Colonic mucosa (tissue), 4 donors: Measurements from ENCODE around the gene UBAC2. TPM values are rescaled to one million over a fixed set of nuclear protein-coding genes. Genes with fewer than 3 reads are reported as not detected.

Source experiments
- DNase-seq: peaks from one replicate; pipeline ENCODE4 v3.0.0-alpha.2; 2020
- H3K27ac ChIP-seq: fragments of 200-600 bp; one replicate; pipeline ENCODE4 v1.8.0; 2021
- H3K27me3 ChIP-seq: fragments of 200-600 bp; one replicate; pipeline ENCODE4 v1.8.0; 2021
- H3K36me3 ChIP-seq: fragments of 200-600 bp; one replicate; pipeline ENCODE4 v1.8.0; 2021
- H3K4me1 ChIP-seq: fragments of 200-600 bp; one replicate; pipeline ENCODE4 v1.8.0; 2021; ENCODE audit warnings: mild to moderate bottlenecking
- H3K4me3 ChIP-seq: fragments of 200-600 bp; one replicate; pipeline ENCODE4 v1.8.0; 2021
- H3K9ac ChIP-seq, 2 donors: one replicate each; pipeline ENCODE4 v1.7.0; 2013; ENCODE audit warnings: control low read depth in 2 of 2, low read depth in 2 of 2, low read length in 2 of 2
- H3K9me3 ChIP-seq: fragments of 200-600 bp; one replicate; pipeline ENCODE4 v1.8.0; 2021
- intact Hi-C: fragments of 100-400 bp; cut with DNase I; formaldehyde crosslinking; loops from one replicate; pipeline ENCODE4 v1.14.1; 2022
- total RNA-seq, 2 donors: library from RNA; stranded (reverse); fragmentation: NEBNext Ultra II Directional in 1 of 2; extraction: Animal tissue kit (Norgen Biotek cat#: 25700) in 1 of 2; gene quantifications; one replicate each; pipeline ENCODE4 v1.2.1, GENCODE V29; 2021
- TF ChIP-seq, protein P1 (sequence below): fragments of 200-600 bp; IDR thresholded peaks from one replicate; pipeline ENCODE4 v1.8.0; 2022; ENCODE audit warnings: antibody characterized with exemption, mild to moderate bottlenecking
- donor health status: healthy.
- donor health status: DM: no; HTN: no; CAD: no.
- donor health status: DM: no; HTN: no; CAD: no.

Gene UBAC2
- total RNA-seq, 2 donors from 2014 or later: 67.6 to 88.4 TPM

DNA sequence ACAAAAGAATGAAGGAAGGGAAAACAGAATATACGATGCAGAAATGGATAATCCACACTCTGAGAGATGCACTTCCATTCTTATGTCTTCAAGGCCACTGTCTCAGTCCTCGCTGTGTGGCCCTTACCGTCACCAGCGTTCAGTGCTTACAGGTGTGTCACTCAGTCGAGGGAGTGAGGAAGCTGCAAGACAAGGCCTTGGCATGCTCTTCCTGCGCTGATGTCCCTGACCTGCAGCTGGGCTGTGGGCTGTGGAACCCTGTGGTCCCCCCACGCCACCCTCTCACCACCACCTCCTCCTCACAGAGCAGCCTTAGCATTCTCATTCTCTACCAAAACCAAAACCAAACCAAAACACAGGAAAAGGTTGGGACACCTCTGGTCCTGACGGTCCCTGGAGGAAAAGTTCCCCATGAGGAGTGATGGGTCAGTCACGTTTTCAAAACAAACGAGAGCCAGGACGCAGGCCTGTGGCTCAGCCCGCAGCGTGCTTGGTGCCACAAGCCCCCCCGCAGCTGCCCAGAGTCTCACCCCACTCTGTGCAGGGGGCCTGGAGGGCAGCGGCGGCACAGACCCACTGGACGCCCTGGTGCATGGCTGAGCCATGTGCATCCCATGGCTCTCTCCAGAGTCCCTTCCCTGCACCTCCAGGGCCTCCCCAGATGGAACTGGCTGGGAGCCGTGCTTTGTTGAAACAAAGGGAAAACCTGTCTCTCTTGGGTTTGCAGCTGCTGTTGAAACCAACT lies 154.8 kb downstream of the UBAC2 start:
- Histone ChIP-seq H3K9me3 (no peaks in the 10 kb centered on the region), H3K27me3 (no peaks in the 10 kb centered on the region), H3K4me1 (no peaks in the 10 kb centered on the region), H3K9ac (peak overlapping the region in 1 of 2 donors; percentile 42), H3K4me3 (no peak overlapping the region), H3K36me3 (no peaks in the 10 kb centered on the region), H3K27ac (peak overlapping the region; percentile 58)
- no peak for DNase-seq
- TF ChIP-seq, protein P1, sequence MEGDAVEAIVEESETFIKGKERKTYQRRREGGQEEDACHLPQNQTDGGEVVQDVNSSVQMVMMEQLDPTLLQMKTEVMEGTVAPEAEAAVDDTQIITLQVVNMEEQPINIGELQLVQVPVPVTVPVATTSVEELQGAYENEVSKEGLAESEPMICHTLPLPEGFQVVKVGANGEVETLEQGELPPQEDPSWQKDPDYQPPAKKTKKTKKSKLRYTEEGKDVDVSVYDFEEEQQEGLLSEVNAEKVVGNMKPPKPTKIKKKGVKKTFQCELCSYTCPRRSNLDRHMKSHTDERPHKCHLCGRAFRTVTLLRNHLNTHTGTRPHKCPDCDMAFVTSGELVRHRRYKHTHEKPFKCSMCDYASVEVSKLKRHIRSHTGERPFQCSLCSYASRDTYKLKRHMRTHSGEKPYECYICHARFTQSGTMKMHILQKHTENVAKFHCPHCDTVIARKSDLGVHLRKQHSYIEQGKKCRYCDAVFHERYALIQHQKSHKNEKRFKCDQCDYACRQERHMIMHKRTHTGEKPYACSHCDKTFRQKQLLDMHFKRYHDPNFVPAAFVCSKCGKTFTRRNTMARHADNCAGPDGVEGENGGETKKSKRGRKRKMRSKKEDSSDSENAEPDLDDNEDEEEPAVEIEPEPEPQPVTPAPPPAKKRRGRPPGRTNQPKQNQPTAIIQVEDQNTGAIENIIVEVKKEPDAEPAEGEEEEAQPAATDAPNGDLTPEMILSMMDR: no peak
- intact Hi-C loops: no loop called here

DNA sequence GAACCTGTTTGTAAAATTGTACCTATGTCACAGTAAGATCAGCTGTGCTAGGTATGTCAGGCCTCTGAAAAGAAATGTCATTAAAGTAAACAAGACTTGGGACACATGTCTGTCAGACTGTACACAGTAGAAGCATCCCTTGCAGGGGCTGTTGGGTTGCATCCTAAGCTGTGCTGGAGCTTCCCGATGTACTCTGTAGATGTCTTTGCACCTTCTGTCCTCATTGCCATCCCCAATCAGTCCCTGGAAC lies 155.3 kb downstream of the UBAC2 start:
- H3K4me1 ChIP-seq: no peaks in the 10 kb centered on the region
- no peaks in the 10 kb centered on the region for H3K36me3 ChIP-seq
- H3K4me3 ChIP-seq: no peak overlapping the region

DNA sequence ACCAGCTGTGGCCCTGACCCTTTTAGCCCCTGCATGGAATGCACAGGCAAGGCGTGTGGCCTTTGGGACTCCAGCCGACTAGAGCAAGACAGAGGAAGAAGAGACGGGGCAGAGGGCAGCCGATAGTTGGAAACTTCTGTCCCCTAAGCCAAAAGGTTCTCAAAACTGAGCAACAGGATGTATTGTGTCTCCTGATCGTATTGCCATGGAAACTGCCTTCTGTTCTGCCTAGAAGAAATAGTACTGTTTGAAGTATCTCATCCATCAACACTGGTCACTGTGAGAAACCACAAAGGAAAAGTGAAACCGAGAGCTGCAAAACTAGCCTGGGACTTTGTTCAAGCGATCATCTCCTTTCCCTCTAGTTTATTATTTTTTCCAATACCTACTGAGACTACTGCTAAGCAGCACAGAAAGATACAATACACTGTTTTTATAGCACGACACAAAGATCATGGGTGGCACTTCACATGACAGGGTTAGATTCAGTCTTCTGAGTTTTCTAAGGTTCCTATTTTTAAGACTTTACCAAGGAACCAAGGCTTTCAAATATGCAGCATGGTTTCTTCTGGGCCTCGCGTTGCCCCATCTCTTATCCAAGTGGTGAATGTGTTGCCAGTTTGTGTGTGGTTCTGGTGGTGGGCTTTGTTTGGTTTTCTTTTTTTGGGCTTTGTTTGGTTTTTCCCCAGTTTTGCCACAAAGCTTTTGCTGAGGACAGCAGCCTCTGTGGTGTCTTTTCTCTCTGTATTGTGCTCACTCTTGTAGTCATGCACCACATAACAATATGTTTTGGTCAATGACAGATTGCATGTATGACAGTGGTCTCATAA lies 155.8 kb downstream of the UBAC2 start:
- intact Hi-C loops: no loop called here
- Histone ChIP-seq H3K9ac (peak overlapping the region in 1 of 2 donors; percentile 42), H3K27ac (peak overlapping the region; percentile 58), H3K4me1 (no peaks in the 10 kb centered on the region), H3K9me3 (no peaks in the 10 kb centered on the region), H3K27me3 (no peaks in the 10 kb centered on the region), H3K36me3 (no peaks in the 10 kb centered on the region), H3K4me3 (no peak overlapping the region)
- no peak for DNase-seq
- TF ChIP-seq, protein P1: no peak

More for the DNA sequence above, 155.3 kb downstream of the UBAC2 start:
- TF ChIP-seq, protein P1: no peak
- Histone ChIP-seq H3K9me3 (no peaks in the 10 kb centered on the region), H3K27ac (peak overlapping the region; percentile 58), H3K27me3 (no peaks in the 10 kb centered on the region), H3K9ac (peak overlapping the region in 1 of 2 donors; percentile 42)
- intact Hi-C loops: no loop called here
- DNase-seq: no peak

DNA sequence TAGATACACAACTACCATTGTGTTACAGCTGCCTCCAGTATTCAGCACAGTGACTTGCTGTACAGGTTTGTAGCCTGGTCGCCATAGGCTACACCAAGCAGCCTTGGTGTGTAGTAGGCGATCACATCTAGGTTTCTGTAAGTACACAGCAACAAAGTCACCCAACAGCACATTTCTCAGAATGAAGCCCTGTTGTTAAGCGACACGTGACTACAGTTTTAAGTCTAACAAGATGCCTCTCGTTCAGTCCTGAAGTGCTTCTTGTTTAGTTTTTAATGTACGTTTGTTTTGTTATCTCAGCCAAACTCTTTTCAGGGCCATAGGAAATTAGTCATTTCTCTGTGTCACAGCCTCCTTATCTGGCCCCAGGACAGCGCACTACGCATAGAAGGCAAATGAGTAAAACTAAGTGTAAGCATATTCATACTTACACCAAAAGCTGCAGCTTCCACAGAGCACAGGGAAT lies 156.5 kb downstream of the UBAC2 start:
- no peak overlapping the region for H3K4me3 ChIP-seq
- no peaks in the 10 kb centered on the region for H3K4me1 ChIP-seq
- no peaks in the 10 kb centered on the region for H3K27me3 ChIP-seq
- peak overlapping the region; percentile 58 for H3K27ac ChIP-seq
- H3K9me3 ChIP-seq: no peaks in the 10 kb centered on the region
- H3K9ac ChIP-seq: peak overlapping the region in 1 of 2 donors; percentile 6
- TF ChIP-seq, protein P1: no peak
- intact Hi-C loops: no loop called here
- DNase-seq: no peak
- H3K36me3 ChIP-seq: no peaks in the 10 kb centered on the region

DNA sequence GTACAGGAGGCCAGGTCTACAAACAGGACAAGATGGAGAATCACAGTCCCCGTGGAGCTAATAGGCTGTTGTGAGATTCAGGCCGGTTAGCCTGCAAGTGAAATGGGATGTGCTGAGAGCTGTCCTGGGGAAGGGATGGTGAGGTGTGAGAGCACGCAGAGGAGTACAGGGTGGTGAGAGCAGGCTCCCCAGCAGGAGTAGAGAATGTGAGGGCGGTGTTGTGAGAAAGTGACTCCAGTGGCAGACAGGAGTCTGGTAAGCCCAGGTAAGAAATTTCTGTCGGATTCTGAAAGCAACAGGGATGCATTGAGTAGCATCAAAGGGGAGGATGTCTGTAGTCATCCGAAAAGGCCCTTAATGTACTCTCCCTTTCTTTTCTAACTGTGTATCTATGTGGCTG lies 157.3 kb downstream of the UBAC2 start:
- Histone ChIP-seq H3K27me3 (no peaks in the 10 kb centered on the region), H3K36me3 (no peaks in the 10 kb centered on the region), H3K9ac (no peak overlapping the region), H3K4me3 (no peak overlapping the region), H3K4me1 (no peaks in the 10 kb centered on the region), H3K9me3 (no peaks in the 10 kb centered on the region), H3K27ac (peak overlapping the region; percentile 58)
- intact Hi-C loops: no loop called here
- TF ChIP-seq, protein P1: no peak
- DNase-seq: no peak
